Stimulated activated CD8-positive, alpha-beta memory T cell treated with anti-CD3 and anti-CD28 coated beads, Interleukin-4, amount 100 ng/mL, for 4 hours (primary cell): Measurements from ENCODE around the gene OR51B5.
"Not testable (repeated sequence)": the region's sequence is repeated elsewhere in the genome, so short reads cannot be mapped to it uniquely, and the experiment has no call there.

Experiments
- DNase-seq, 2 donors: peaks; one replicate each; pipeline ENCODE4 v3.0.0-alpha.2; 2020; ENCODE audit warnings: low read depth in 2 of 2, low spot score in 1 of 2

OR51B5 gene, protein sequence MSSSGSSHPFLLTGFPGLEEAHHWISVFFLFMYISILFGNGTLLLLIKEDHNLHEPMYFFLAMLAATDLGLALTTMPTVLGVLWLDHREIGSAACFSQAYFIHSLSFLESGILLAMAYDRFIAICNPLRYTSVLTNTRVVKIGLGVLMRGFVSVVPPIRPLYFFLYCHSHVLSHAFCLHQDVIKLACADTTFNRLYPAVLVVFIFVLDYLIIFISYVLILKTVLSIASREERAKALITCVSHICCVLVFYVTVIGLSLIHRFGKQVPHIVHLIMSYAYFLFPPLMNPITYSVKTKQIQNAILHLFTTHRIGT

DNA sequence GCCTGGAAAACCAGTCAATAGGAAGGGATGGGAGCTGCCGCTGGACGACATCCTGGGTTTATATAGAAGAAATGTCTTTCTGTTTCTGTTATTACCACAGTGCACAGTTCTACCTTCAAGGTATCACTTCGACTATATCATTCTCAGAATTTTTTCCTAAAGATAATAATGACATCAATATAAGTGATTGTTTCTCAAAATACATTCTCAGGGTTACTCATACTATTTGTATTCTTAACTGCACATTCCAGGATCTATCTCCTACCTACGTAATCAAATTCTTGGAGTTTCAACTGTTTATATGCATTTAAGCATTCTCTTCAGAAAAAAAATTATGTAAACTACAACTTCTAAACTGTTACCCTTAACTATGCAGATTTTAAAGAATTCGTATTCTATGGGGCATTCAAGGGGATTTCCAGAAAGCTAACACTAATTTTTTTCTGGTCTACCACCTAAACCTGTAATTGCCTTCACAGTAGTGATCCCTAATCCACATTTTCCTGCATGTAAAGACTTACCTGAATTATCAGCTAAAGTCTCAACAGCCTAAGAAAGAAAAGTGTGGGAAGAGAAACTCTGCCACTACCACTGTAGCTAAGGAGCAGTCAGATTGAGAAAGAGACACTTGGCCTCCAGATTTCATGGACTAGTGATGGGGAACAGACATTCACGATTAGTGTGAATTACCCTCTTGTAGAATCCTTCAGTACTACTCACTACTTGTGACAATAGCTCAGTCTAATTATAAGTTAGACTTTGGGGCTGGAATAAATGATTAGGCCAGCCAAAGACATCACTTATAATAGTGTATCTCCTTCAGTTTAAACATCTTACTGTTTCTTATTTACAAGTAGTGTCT lies at the start of gene OR51B5:
OR51B5 (minus strand) TSS at position 51 of the 862 bp plus-strand sequence; CDS start at position 51, 0 bp downstream.
- no peak for DNase-seq

DNA sequence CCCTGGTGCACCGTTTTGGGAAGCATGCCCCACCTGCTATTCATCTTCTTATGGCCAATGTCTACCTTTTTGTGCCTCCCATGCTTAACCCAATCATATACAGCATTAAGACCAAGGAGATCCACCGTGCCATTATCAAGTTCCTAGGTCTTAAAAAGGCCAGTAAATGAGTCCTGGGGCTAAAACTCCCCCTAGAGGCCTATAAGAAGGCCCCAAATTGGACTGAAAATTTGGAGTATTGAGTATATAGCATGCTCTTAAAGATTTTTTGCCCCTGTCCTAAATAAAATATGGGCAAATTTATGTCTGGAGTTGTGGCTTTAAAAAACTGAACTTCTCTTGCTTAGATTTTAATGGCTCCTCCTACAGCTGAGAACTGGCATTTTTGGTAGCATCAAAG lies 46.9 kb upstream of the OR51B5 start:
- DNase-seq: no peak

DNA sequence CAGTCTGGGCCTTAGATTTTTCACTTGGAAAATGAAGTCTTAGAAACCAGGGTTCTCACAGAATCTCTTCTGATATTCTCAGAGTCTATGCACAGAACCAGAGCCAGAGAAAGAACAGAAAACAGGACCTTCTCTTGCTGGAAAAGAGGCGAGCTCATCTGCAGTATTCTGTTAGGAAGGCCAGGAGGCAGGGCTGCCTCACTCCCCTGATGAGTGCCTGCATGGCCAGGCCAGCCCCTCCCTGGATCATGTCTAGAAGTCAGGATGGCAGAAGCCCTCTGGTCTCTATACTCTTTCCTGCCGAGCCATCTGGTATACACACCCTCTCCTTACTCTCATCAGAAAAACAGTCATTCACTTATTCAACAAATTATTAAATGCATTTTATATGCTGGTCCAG lies 41.0 kb upstream of the OR51B5 start:
- no peak for DNase-seq

DNA sequence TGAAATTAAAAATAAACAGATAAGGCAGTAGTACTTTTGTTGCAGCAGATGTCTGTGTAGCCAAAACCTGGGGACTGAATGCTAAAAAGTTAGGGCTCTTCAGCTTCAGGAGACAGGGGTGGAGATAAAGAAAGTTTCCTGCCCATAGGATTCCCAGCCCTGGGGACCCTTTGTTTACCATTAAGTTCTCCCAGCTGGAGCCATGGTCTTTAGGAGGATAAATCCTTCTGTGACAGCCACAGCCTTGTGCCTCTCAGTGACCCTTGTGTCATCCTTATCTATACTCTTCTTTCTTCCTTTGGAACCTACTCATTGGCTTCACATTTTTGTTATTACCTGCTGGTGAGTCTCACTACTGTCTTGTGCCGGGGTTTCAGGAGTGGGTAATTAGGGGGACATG lies 40.3 kb upstream of the OR51B5 start, which contains the start of gene OR51M1:
OR51M1 (plus strand) TSS at position 237 of the 400 bp plus-strand sequence. CDS start 5,587 bp downstream, outside the sequence.
- DNase-seq: no peak

DNA sequence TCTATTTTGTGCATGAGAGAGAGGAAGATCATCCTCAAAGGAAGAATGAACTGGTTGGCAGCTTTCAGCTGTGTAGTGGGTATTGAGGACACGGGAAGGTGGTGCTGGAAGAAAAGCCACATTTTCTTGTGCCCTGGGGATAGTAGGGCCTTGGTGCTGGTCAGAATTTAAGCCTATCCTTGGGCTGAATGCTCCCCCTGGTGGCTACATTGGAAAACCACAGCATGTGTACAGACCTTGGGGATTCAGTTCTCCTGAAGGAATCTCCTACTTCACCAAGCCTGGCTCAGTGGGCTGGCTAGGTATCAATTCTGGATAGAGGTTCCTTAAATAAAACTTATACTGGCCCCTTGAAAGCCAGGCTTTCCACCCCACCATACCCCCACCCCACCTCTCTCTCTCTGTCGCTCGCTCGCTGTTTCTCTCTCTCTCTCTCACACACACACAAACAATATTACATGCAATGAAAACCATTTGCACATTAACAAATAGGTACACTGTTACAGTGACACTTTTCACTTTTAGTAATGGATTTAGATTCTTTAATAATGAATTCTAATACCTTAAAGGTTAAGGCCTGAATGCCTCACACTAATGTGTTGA lies 37.5 kb upstream of the OR51B5 start:
- DNase-seq: no peak

DNA sequence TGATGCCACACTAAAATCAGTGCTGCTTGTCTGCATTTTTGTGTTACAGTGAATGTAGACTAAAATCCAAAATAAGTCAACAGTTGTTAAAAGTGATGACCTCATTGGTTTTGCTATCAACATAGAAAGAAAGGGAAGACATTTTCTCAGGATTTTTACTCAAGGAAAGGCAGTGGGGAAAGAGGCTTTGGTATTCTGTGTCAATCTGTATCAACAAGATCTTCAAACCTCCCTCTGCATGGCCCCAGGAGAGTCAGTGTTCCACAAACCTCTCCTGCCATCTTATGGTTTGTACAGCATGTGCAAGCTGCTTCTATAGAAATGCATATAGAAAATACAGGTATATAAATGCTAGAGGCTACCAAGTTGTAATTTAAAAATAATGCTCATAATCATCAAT lies 26.5 kb upstream of the OR51B5 start:
- DNase-seq: no peak

DNA sequence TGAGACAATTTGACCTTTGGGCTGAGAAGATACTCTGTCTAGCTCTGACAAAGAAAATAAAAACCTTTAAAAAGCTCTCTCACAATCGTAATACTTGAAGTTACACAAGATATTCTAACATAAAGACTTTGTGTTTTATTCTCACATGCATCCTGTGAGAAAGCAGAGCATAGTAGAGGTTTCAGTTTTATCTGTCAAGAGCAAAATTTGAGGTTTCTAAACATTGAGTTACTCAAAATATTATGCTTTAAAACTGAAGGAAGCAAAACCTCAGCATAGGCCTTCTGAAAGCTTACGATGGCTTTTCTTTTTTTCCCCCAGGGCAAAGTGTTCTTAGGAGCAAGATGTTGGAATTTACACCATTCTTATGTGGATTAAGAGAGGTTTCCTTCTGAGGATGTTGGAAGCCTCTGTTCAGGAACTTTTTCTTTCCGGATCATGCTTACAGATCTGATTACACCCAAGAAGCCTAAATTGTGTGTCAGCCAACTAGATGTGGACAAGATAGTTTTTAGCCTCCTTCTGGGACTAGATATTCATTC lies 25.2 kb upstream of the OR51B5 start:
- DNase-seq: no peak

DNA sequence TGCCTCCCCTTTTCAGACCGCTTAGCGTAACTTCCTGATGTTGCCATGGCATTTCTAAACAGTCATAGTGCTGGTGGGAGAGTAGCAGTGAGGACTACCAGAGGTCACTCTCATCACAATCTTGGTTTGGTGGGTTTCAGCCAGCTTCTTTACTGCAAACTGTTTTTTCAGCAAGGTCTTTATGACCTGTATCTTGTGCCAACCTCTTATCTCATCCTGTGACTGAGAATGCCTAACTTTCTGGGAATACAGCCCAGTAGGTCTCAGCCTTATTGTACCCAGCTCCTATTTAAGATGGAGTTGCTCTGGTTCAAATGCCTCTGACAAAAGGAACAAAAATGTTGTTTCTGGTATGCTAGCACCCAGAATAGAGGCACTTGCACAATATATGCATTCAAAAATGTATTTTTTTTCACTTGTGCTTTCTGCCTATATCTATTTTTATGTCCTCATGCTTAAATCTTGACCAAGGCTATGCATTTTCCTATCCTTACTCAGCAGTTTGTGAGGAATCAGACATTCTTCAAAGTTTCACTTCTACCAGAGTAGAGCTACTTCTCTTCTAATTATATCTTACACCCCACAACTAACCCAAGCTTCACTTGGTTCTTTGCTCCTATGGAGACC lies 24.2 kb upstream of the OR51B5 start:
- DNase-seq: no peak

DNA sequence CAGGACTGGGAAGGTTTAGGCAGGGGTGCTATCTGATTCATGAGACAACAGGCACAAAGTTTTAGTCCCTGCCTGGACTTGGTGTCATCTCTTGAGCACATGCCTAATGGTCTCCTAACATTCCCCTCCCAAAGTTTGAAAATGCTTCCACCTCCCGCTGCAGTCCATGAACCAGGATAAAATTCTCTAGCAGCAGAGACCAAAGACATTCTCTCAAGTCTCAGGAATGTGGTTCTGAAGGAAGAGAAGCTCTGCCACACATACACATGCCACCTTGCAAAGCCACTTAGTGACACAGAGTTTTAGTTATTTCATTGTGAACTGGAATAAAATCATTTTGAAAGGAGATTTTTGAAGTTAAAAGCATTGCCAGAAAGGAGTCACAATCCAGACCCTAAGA lies 23.5 kb upstream of the OR51B5 start:
- no peak for DNase-seq

DNA sequence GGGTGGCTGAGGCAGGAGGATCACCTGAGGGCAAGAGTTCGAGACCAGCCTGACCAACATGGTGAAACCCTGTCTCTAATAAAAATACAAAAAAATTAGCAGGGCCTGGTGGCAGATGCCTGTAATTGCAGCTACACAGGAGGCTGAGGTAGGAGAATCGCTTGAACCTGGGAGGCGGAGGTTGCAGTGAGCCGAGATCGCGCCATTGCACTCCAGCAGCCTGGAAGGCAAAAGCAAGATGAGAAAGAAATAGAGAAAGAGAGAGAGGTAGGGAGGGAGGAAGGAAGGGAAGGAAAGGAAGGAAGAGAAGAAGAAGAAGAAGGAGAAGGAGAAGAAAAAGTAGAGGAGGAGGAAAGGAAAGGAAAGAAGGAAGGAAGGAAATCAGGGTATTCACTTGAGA lies 23.0 kb upstream of the OR51B5 start:
- not testable (repeated sequence) for DNase-seq

DNA sequence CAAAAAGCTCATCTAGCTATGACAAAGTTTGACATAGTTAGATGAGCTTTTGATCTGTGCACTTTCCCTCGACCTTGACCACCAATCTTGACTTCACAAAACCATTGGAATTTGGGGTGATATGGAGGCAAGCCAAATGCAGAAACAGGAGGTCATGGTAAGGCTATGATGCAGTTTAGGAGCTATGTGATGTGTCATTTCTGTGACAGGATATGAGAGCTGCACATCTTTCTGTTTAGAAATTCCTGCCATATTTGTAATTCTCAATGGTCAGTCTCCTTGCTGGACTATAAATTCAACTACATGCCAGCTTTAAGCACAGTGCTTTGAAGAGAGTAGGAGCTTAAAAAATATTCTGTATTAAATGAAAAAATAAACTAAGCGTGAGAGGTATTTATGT lies 20.9 kb upstream of the OR51B5 start:
- DNase-seq: no peak

DNA sequence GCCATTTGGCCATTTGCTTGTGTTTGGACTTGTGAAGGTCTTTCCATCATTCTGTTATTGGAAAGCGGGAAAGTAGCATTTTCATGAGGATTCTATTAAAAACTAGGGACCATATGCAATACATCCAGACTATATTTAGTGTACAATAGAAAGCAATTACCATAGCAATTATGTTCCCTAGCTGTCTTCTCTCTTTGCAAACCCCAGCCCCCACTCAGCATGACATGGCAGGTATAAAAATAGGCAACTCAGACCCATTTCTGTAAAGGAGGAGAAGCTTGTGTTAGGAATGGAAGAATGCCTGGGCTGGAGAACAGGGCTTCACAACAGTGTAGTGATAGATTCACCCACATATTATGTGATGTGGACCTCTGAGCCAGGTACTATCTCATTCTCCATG lies 20.4 kb upstream of the OR51B5 start:
- no peak for DNase-seq

DNA sequence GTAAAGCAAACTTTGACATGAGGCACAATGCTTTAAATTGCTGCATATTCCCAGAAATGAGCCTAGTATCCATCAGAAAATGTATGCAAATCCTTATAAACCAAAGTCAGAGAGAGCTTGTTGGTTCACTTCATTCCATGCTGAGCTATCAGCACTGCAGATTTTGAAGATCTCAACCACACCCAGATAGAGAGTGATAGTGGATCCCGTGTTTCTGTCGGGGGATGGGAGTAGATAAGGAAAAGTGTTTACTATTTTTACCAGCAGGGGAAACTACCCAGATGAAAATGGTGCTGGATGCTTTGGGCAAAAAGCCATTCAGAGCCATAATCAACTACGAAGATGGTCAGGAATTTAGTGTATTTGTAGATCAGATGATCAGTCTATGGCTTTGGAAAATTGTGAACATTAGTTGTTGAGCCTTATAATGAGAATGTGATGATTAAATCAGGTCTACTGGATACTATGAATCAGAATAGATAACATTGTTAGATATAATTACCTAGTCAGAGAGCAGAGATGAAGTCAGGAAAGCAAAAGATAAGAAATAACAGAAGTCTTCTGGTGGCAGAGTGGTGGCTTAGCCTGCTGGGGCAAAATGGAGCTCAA lies 18.8 kb upstream of the OR51B5 start:
- no peak for DNase-seq

DNA sequence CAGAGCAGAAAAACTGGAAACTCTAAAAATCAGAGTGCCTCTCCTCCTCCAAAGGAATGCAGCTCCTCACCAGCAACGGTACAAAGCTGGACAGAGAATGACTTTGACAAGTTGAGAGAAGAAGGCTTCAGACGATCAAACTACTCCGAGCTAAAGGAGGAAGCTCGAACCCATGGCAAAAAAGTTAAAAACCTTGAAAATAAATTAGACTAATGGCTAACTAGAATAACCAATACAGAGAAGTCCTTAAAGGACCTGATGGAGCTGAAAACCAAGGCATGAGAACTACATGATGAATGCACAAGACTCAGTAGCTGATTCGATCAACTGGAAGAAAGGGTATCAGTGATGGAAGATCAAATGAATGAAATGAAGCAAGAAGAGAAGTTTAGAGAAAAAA lies 12.7 kb upstream of the OR51B5 start:
- not testable (repeated sequence) for DNase-seq

DNA sequence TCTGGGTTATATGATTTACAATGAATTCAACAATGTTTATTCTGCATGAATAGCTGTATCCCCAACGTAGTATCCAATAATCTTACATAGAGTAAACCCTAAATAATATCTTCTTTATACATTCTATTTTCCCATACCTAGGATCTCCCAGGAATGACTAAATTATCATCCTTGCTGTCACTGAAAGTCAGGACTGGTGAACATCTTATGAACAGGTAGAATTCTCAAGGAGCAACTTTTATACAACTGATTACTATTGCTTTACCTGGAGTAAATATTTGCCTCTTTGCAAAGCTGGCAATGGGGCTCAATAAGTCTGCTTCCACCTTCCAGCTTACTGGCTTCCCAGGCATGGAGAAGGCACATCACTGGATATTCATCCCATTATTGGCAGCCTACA lies 7.9 kb upstream of the OR51B5 start, which contains the start of gene OR51B6:
OR51B6 (plus strand) TSS at position 301 of the 400 bp plus-strand sequence; CDS start at position 301, 0 bp downstream.
- DNase-seq: no peak

DNA sequence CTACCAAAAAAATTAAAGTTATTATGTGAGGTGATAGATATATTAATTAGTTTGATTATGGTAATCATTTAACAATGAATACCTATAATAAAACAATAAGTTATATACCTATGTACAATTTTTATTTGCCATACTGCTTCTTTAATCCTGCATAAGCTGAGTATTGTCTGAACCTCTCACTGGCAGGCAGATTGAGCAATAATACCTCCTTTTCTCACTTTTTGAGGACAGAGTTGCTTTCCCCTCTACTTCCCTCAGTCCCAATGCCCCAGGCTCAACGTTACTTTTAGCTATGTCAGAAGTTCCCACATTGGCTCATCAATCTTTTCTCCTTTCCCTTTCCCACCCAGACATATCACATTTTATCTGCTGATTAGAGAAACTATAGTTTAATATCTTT lies 6.2 kb upstream of the OR51B5 start:
- no peak for DNase-seq

DNA sequence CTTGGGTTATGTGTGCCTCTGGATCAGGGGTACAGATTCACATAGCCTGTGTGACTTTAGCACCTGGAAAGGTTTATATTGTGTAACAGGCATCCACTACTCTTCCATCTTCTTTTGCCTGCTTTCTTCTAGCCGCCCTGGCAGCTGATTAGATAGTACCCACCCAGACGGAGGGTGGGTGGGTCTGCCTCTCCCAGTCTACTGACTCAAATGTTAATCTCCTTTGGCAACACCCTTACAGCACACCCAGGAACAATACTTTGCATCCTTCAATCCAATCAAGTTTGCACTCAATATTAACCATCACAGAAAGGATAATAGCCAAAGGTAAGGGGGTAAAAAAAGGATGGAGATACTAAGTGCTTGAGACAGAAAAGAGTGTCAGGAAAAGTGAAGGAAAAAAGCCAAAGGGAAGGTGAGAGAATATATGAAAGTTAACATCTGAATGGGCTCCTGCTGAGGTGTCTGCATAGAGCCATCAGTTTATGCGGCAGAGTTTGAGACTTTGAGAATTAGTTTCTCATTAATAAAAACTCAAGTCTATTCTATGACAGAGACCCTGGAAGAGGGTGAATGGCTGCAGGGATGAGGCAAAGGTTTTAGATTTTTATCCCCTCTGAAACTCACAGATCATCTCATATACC lies 5.3 kb upstream of the OR51B5 start:
- no peak for DNase-seq

DNA sequence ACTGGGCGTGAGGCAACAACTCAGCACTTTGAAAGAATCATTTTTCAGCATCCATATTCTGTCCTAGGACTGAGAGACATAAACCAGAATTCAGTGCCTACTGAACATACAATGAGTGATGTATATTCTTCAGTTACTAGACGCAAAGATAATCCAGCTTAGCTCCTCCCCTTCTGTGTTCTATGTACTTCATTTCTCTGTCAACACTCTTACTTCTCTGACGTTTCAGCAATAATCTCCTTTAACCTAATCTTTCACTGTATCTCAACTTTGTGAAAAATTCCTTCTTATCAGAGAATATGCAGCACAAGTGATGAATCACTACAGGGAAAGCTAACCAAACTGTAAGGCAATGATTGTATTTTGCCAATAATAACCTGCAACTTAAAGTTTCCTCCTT lies 2.5 kb upstream of the OR51B5 start:
- no peak for DNase-seq

DNA sequence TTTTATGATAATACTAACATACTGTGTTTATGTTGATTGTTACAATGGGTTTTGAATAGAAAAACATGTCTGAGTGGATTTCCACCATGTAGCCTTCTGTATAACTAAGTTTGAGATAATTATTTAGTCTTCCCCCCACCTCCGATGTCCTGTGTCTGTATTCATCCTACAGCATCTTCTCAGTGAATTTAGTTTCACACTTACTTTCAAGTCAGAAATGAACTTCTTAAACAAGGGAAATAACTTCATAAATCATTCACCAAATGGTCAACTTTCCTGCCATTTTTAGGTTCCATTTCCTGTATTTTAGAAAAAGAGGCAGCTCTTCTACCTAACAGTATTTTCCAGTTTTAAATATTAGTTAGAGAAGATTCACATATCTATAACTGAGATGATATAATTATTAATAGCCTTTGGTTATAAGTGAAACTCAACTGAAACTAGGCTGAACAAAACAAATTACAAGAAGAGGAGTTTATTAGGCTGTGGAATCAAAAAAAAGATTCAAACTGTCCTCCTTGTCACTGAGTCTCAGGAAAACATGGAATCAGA lies 3.5 kb downstream of the OR51B5 start:
- DNase-seq: no peak

DNA sequence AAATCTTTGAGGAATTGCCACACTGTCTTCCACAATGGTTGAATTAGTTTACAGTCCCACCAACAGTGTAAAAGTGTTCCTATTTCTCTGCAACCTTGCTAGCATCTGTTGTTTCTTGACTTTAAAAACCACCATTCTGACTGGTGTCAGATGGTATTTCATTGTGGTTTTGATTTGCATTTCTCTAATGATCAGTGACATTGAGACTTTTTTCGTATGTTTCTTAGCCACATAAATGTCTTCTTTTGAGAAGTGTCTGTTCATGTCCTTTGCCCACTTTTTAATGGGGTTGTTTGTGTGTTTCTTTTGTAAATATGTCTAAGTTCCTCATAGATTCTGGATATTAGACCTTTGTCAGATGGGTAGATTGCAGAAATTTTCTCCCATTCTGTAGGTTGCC lies 6.1 kb downstream of the OR51B5 start:
- not testable (repeated sequence) for DNase-seq
